Ovary (tissue), 9 donors: Measurements from ENCODE around the gene SSBP4. TPM values are rescaled to one million over a fixed set of nuclear protein-coding genes. Genes with fewer than 3 reads are reported as not detected.

ENCODE experiments used
- DNase-seq, 5 donors: peaks; one replicate each; pipeline ENCODE4 v3.0.0-alpha.2; 2019 to 2020
- H3K27ac ChIP-seq, 2 donors: fragments of 200-600 bp; one replicate each; pipeline versions ENCODE4 v1.5.1 to v1.8.0; 2019 to 2022
- H3K27me3 ChIP-seq: fragments of 200-600 bp; one replicate; pipeline ENCODE4 v1.8.0; 2022
- H3K36me3 ChIP-seq: fragments of 200-600 bp; sonication (generic); one replicate; pipeline ENCODE4 v1.5.1; 2019
- H3K4me1 ChIP-seq: one replicate; pipeline ENCODE4 v1.8.1; 2013; ENCODE audit warnings: mild to moderate bottlenecking, moderate library complexity; ENCODE audit not compliant: insufficient read depth
- H3K4me3 ChIP-seq: fragments of 200-600 bp; sonication (generic); one replicate; pipeline ENCODE4 v1.5.1; 2017
- H3K9me3 ChIP-seq, 2 donors: fragments of 200-600 bp in 1 of 2; sonication (generic) in 1 of 2; one replicate each; pipeline versions ENCODE4 v1.5.1 to v1.8.1; 2013 to 2019; ENCODE audit warnings: mild to moderate bottlenecking in 1 of 2, moderate library complexity in 1 of 2
- CTCF ChIP-seq, 3 donors: fragments of 450-650 bp in 2 of 3; fragments of 200-600 bp in 1 of 3; IDR thresholded peaks; one replicate each; pipeline versions ENCODE4 v1.5.1 to v1.8.0; 2016 to 2022; ENCODE audit warnings: antibody characterized with exemption in 3 of 3, mild to moderate bottlenecking in 1 of 3
- EP300 ChIP-seq: sonication (generic); formaldehyde crosslinking; IDR thresholded peaks from one replicate; pipeline ENCODE4 v1.6.1; 2017; ENCODE audit warnings: antibody characterized with exemption
- POLR2A ChIP-seq: fragments of 450-650 bp; IDR thresholded peaks from one replicate; pipeline ENCODE4 v1.6.1; 2017; ENCODE audit warnings: antibody characterized with exemption, mild to moderate bottlenecking, moderate library complexity
- WGBS, 3 donors: extraction: QIAGEN DNeasy Blood & Tissue Kit in 1 of 3; methylation state at CpG; one replicate each; pipeline versions ENCODE4 v1.1.5 to v1.1.7; 2013 to 2017; 5-methylcytosine and 5-hydroxymethylcytosine counted together
- intact Hi-C, 4 donors: fragments of 100-400 bp; cut with DNase I; formaldehyde crosslinking; loops; one replicate each; pipeline versions ENCODE4 v1.11.0 to v1.15.1; 2022 to 2023
- polyA plus RNA-seq, 2 donors: library from polyadenylated mRNA; stranded (reverse); fragments of 200-250 nt in 1 of 2; fragments of 350-450 nt in 1 of 2; fragmentation: Illumina TruSeq in 1 of 2; extraction: RNeasy Lipid Tissue Mini Kit (QIAGEN cat#74804) in 1 of 2; gene quantifications; one replicate each; pipeline ENCODE4 v1.2.3, GENCODE V29; 2013 to 2014
- total RNA-seq, 7 donors: library from RNA; depleted of rRNA in 2 of 7; stranded (reverse); fragments of >200 nt in 2 of 7; fragmentation: NEBNext Ultra II Directional in 3 of 7; extraction: Animal tissue kit (Norgen Biotek cat#: 25700) in 3 of 7; gene quantifications; one replicate each; pipeline versions ENCODE4 v1.1.0 to v1.2.4, GENCODE V29; 2016 to 2023
- donor health status: DM: no; HTN: no; CAD: no; lungs with moderate emphysema.
- donor health status: DM: no; HTN: no; CAD: no.
- donor health status: Bipolar disorder and iron deficiency.
- donor health status: DM: yes; HTN: yes; CAD: no.
- donor health status: DM: no; HTN: no; CAD: no.
- donor health status: DM: yes; HTN: yes; CAD: no.

Gene SSBP4
- total and polyA plus RNA-seq, 9 donors: 4.6 to 124 (median 88.3) TPM

DNA sequence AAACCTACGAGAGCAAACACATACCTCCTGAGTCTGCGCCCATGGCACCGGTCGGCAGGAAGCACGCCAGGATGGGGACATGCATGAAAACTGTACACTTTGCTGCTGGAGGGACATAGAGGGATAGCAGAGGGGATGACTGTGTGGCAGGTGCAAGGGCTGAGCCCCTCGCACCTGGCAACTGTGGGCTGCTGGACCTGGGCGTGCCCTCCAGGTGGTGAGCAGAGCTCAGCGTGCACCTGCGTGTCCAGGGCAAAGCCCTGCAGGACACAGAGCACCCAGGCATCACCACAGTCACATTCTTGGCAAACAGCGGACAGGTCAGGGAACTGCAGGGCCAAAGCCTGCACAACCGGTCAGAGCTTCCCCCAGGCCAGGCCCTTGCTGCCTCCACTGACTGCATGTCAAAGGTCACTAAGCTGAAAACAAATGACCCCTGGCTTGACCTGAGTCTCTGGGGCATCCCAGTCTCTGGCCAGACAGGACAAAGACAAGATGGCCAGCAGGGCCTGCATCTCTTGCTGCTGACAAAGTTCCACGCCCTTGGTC, 27.7 kb downstream of the SSBP4 start:
- Histone ChIP-seq H3K27me3 (no peaks in the 10 kb centered on the region), H3K9me3 (no peaks in the 10 kb centered on the region), H3K4me3 (no peak overlapping the region), H3K4me1 (peaks cover 2% of the 10 kb centered on the region), H3K27ac (no peak overlapping the region), H3K36me3 (no peaks in the 10 kb centered on the region)
- no peak for DNase-seq
- intact Hi-C loops: no loop called here
- 84 to 94% (median 92%) methylated on average over 12 of the region's 12 CpGs for WGBS, 3 donors
- no peak for TF ChIP-seq EP300
- TF ChIP-seq CTCF (IDR thresholded peaks at IDR 0.05): no peak
- no peak for TF ChIP-seq POLR2A

DNA sequence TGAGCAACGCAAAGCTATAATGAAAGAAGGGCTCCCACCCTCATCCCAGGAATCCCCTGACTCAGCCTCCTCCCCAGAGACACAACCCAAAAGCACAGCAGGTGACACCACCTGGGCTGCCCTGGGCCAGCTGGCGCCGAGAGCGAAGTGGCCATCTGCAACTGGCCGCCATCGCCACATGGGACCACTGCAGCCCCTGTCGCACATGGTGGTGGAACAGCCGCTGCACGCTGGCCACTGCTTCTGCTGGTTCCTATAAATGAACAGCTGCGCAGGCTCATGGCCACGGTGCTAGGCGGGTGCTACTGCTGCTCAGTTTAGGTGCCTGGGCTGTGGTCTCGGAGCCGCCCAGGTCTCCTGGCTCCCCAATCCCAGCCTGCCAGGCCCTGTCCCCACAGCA, 30.4 kb downstream of the SSBP4 start:
- no peak for TF ChIP-seq POLR2A
- TF ChIP-seq CTCF (IDR thresholded peaks at IDR 0.05): no peak
- TF ChIP-seq EP300: no peak

DNA sequence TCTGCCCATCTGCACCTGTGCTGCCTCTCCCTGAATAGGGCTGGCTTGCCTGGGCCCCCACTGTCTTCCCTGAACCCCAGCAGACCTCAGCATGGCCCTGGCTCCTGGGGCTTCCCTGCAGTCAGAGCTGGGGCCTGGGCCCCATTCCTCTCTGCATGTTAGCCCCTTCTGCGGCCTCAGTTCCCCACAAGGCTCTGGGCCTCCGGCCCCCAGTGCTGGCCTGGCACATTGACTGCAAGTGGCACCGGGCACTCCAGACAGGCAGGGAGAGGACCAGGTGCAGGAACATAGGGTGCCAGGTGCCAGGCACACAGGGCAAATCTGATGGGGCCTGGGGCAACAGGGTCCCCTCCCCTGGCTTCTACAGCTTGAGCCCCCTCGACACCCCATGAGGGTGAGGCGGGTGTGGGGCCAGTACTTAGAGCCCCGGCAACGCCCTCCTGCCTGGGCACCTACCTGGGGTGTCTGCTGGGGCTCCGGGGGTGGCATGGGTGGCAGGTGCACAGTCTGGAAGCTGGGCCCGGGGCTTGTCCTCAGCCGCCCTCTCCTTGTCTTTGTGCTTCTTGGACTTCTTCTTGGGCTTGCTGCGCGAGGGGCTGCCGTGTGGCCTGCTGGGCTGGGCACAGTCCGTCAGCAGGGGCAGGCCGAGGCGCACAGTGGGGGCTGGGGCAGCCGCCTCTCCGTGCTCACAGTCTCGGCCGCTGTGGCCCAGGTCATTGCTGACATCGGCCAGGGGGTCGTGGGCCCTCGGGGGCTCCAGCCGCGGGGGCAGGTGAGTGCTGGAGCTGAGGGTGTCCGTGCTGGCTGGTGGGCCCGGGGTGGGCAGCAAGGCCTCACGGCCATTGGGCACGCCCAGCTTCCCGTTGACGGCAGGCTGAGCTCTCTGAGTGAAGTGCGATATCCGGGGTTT, 31.1 kb downstream of the SSBP4 start:
- Histone ChIP-seq H3K9me3 (no peaks in the 10 kb centered on the region), H3K27ac (no peak overlapping the region), H3K4me1 (peaks cover 2% of the 10 kb centered on the region), H3K27me3 (no peaks in the 10 kb centered on the region), H3K36me3 (no peaks in the 10 kb centered on the region), H3K4me3 (no peak overlapping the region)
- peak in 1 of 5 donors; percentile 40 for DNase-seq
- intact Hi-C loops: loop anchor here in 3 of 4 donors (5.0 to 10.0 kb wide), 4 partner anchors 125 to 415 kb away; partner anchors contain the start of genes REX1BD (in 1 of the 3) and UBA52 (in 1 of the 3)
- WGBS, 3 donors: 69 to 77% (median 74%) methylated on average over 32 to 33 of the region's 33 CpGs
- TF ChIP-seq CTCF (IDR thresholded peaks at IDR 0.05) (no peak), POLR2A (no peak), EP300 (no peak)

More for the DNA sequence above, 30.4 kb downstream of the SSBP4 start:
- DNase-seq: no peak
- no peak overlapping the region for H3K4me3 ChIP-seq
- intact Hi-C loops: no loop called here
- H3K27ac ChIP-seq: no peak overlapping the region
- no peaks in the 10 kb centered on the region for H3K9me3 ChIP-seq
- no peaks in the 10 kb centered on the region for H3K36me3 ChIP-seq
- peaks cover 2% of the 10 kb centered on the region for H3K4me1 ChIP-seq
- 91 to 95% (median 94%) methylated on average over 8 to 14 of the region's 14 CpGs for WGBS, 3 donors
- H3K27me3 ChIP-seq: no peaks in the 10 kb centered on the region

- intact Hi-C loops: loop anchor here in 3 of 4 donors (5.0 to 10.0 kb wide), 4 partner anchors 124 to 414 kb away; partner anchors contain the start of genes REX1BD (in 1 of the 3) and UBA52 (in 1 of the 3)
- Histone ChIP-seq H3K4me1 (peaks cover 2% of the 10 kb centered on the region), H3K27me3 (no peaks in the 10 kb centered on the region), H3K4me3 (no peak overlapping the region), H3K36me3 (no peaks in the 10 kb centered on the region), H3K9me3 (no peaks in the 10 kb centered on the region), H3K27ac (no peak overlapping the region)
- WGBS, 3 donors: 37 to 43% (median 42%) methylated on average over 17 to 26 of the region's 26 CpGs
- peak; percentile 84 to 94 (median 92) for DNase-seq
- TF ChIP-seq CTCF (IDR thresholded peaks at IDR 0.05) (peak; percentile 95 to 98 (median 98)), POLR2A (no peak)
These were observed 32.0 kb downstream of the SSBP4 start for GRCh38 chr19:18450931-18451836.
